Activated T-cell treated with anti-CD3 and anti-CD28 coated beads for 4 hours (primary cell): ENCODE data around the gene SLC12A6.
"Not testable (repeated sequence)": the region's sequence is repeated elsewhere in the genome, so short reads cannot be mapped to it uniquely, and the experiment has no call there.

ENCODE experiments used
- DNase-seq: peaks from one replicate; pipeline ENCODE4 v3.0.0-alpha.2; 2020

SLC12A6 gene

GRCh38 chr15:34355241-34355640 lies 17.7 kb upstream of the SLC12A6 start:
- no peak for DNase-seq

GRCh38 chr15:34354286-34354685 lies 16.7 kb upstream of the SLC12A6 start:
- DNase-seq: no peak

GRCh38 chr15:34353627-34354026 lies 16.0 kb upstream of the SLC12A6 start:
- DNase-seq: no peak

- DNase-seq: not testable (repeated sequence)
Observed at GRCh38 chr15:34352996-34353395, 15.4 kb upstream of the SLC12A6 start.

- DNase-seq: no peak
Observed at GRCh38 chr15:34349769-34350168, 12.2 kb upstream of the SLC12A6 start.

- DNase-seq: no peak
Observed at GRCh38 chr15:34348735-34349300, 11.2 kb upstream of the SLC12A6 start.

- no peak for DNase-seq
Observed at GRCh38 chr15:34347951-34348638, 10.5 kb upstream of the SLC12A6 start.

- peak; percentile 94 for DNase-seq
Observed at GRCh38 chr15:34342737-34343575, 5.4 kb upstream of the SLC12A6 start, which contains the start of the genes NOP10 and NUTM1. NOP10 (minus strand) TSS chr15:34343136; CDS start chr15:34343073, 63 bp downstream. NUTM1 (plus strand) TSS chr15:34343315; CDS start chr15:34343697, 382 bp downstream.

- DNase-seq: not testable (repeated sequence)
Observed at GRCh38 chr15:34342213-34342736, 4.7 kb upstream of the SLC12A6 start.

GRCh38 chr15:34341381-34342212 lies 4.0 kb upstream of the SLC12A6 start:
- DNase-seq: no peak

- no peak for DNase-seq
Observed at GRCh38 chr15:34339946-34340345, 2.4 kb upstream of the SLC12A6 start.

- DNase-seq: no peak
Observed at GRCh38 chr15:34338347-34338746, 766 bp upstream of the SLC12A6 start.

GRCh38 chr15:34336991-34337556 lies 507 bp downstream of the SLC12A6 start:
- no peak for DNase-seq

- no peak for DNase-seq
Observed at GRCh38 chr15:34336231-34336990, 1.2 kb downstream of the SLC12A6 start.

GRCh38 chr15:34335176-34336032 lies 2.2 kb downstream of the SLC12A6 start:
- no peak for DNase-seq

GRCh38 chr15:34334672-34335071 lies 2.9 kb downstream of the SLC12A6 start:
- DNase-seq: no peak

- DNase-seq: no peak
Observed at GRCh38 chr15:34332553-34333120, 4.9 kb downstream of the SLC12A6 start.

GRCh38 chr15:34331809-34332208 lies 5.8 kb downstream of the SLC12A6 start:
- no peak for DNase-seq

- no peak for DNase-seq
Observed at GRCh38 chr15:34330279-34330678, 7.3 kb downstream of the SLC12A6 start.

- no peak for DNase-seq
Observed at GRCh38 chr15:34329006-34329405, 8.6 kb downstream of the SLC12A6 start.
